Spleen (tissue), 11 donors: ENCODE data around the gene PDLIM5. TPM values are rescaled to one million over a fixed set of nuclear protein-coding genes. Genes with fewer than 3 reads are reported as not detected.

ENCODE experiments used
- DNase-seq: peaks from one replicate; pipeline ENCODE4 v3.0.0-alpha.2; 2020
- H3K27ac ChIP-seq, 8 donors: fragments of 200-600 bp; sonication (generic) in 7 of 8; 1 replicate in 4 of 8; 2 replicates in 4 of 8; pipeline versions ENCODE4 v1.5.0 to v1.8.0; 2016 to 2021; ENCODE audit warnings: inconsistent platforms in 4 of 8, mild to moderate bottlenecking in 4 of 8, moderate library complexity in 1 of 8
- H3K27me3 ChIP-seq, 7 donors: fragments of 200-600 bp; sonication (generic) in 6 of 7; replicated peaks in 1 of 7; 1 replicate in 4 of 7; 2 replicates in 3 of 7; pipeline versions ENCODE4 v1.5.0 to v1.8.0; 2016 to 2021; ENCODE audit warnings: inconsistent platforms in 3 of 7, mild to moderate bottlenecking in 1 of 7
- H3K36me3 ChIP-seq, 6 donors: fragments of 200-600 bp; sonication (generic) in 5 of 6; 1 replicate in 4 of 6; 2 replicates in 2 of 6; pipeline versions ENCODE4 v1.5.0 to v1.8.0; 2016 to 2021; ENCODE audit warnings: inconsistent platforms in 2 of 6
- H3K4me1 ChIP-seq, 6 donors: fragments of 200-600 bp; sonication (generic) in 5 of 6; 1 replicate in 3 of 6; 2 replicates in 3 of 6; pipeline versions ENCODE4 v1.5.0 to v1.8.0; 2016 to 2021; ENCODE audit warnings: inconsistent platforms in 3 of 6
- H3K4me3 ChIP-seq, 8 donors: fragments of 200-600 bp; sonication (generic) in 7 of 8; 1 replicate in 4 of 8; 2 replicates in 4 of 8; pipeline versions ENCODE4 v1.5.0 to v1.8.0; 2016 to 2021; ENCODE audit warnings: inconsistent platforms in 4 of 8, mild to moderate bottlenecking in 4 of 8, moderate library complexity in 2 of 8
- H3K9me3 ChIP-seq, 8 donors: fragments of 200-600 bp; sonication (generic) in 7 of 8; 1 replicate in 4 of 8; 2 replicates in 4 of 8; pipeline versions ENCODE4 v1.5.0 to v1.8.0; 2016 to 2021; ENCODE audit warnings: inconsistent platforms in 4 of 8
- POLR2A ChIP-seq, 3 donors: fragments of 450-650 bp; IDR thresholded peaks; one replicate each; pipeline ENCODE4 v1.5.1; 2017; ENCODE audit warnings: antibody characterized with exemption in 3 of 3, mild to moderate bottlenecking in 1 of 3
- POLR2AphosphoS5 ChIP-seq, 3 donors: sonication (generic); formaldehyde crosslinking; IDR thresholded peaks; one replicate each; pipeline ENCODE4 v1.5.1; 2017; ENCODE audit warnings: antibody characterized with exemption in 3 of 3
- WGBS, 5 donors: extraction: QIAGEN DNeasy Blood & Tissue Kit in 3 of 5; methylation state at CpG; one replicate each; pipeline versions ENCODE4 v1.1.5 to v1.1.7; 2013 to 2018; 5-methylcytosine and 5-hydroxymethylcytosine counted together
- intact Hi-C: fragments of 100-400 bp; cut with DNase I; formaldehyde crosslinking; loops from one replicate; pipeline ENCODE4 v1.15.0; 2023; ENCODE audit warnings: low total_unique reads
- polyA plus RNA-seq, 3 donors: library from polyadenylated mRNA; stranded (reverse); fragments of 200-250 nt; gene quantifications; one replicate each; pipeline ENCODE4 v1.2.1, GENCODE V29; 2013
- total RNA-seq, 7 donors: library from RNA; depleted of rRNA in 3 of 7; stranded (reverse); fragments of >200 nt in 3 of 7; fragmentation: NEBNext Ultra II Directional in 4 of 7; extraction: Animal tissue kit (Norgen Biotek cat#: 25700) in 4 of 7; gene quantifications; one replicate each; pipeline versions ENCODE4 v1.1.0 to v1.2.1, GENCODE V29; 2016 to 2021
- TF ChIP-seq, protein P1 (sequence below), 11 experiments: fragments of 200-600 bp in 7 of 11; fragments of 450-650 bp in 4 of 11; sonication (generic) in 4 of 11; IDR thresholded peaks in 8 of 11; conservative IDR thresholded peaks in 3 of 11; 1 replicate in 7 of 11; 2 replicates in 4 of 11; pipeline versions ENCODE4 v1.4.0 to v1.8.0; 2016 to 2021; ENCODE audit warnings: antibody characterized with exemption in 11 of 11, inconsistent platforms in 4 of 11, mild to moderate bottlenecking in 1 of 11
- donor health status: healthy with polysubstance abuse.
- donor health status: DM: no; HTN: no; CAD: no; lungs with moderate emphysema.
- donor health status: DM: no; HTN: no; CAD: no.
- donor health status: Bipolar disorder and iron deficiency.
- donor health status: healthy.
- donor health status: DM: no; HTN: no; CAD: no.
- donor health status: DM: yes; HTN: yes; CAD: no.

PDLIM5 gene
- total and polyA plus RNA-seq, 10 donors = 9.4 to 182 (median 74.9) TPM

DNA sequence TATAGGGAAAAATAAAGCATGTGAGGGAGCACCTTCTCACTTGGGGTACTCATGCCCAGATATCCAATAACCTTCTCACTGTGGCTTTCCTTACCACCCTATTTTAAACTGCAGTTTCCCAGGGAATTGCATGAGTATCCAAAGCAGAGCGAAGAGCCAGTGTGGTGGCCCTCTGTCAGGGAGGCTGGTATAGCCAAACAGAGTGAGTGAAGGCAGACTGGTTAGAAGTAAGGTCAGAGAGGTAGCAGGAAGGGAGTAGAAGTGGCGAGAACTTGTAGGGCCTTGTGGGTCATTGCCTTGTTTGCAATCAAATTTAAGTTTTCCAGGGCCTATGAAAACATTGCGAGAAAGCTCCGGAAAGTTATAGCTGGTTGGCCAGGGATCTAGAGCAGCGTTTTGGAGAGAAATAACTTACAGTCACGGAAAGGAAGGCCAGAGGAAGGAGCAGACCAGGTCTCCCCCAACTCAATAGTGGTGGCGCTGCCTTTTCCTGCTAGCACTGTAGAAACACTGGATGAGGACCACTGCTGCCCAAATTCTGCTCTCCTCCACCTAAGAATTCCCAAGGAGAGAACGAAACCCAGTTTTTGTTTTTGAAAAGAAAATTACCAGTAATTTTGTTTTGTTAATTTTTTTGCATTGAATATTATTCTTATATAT lies 77.2 kb downstream of the PDLIM5 start:
- DNase-seq = no peak
- H3K4me1 ChIP-seq = peaks cover 0 to 9% (median 4%) of the 10 kb centered on the region in 6 donors
- TF ChIP-seq, protein P1, sequence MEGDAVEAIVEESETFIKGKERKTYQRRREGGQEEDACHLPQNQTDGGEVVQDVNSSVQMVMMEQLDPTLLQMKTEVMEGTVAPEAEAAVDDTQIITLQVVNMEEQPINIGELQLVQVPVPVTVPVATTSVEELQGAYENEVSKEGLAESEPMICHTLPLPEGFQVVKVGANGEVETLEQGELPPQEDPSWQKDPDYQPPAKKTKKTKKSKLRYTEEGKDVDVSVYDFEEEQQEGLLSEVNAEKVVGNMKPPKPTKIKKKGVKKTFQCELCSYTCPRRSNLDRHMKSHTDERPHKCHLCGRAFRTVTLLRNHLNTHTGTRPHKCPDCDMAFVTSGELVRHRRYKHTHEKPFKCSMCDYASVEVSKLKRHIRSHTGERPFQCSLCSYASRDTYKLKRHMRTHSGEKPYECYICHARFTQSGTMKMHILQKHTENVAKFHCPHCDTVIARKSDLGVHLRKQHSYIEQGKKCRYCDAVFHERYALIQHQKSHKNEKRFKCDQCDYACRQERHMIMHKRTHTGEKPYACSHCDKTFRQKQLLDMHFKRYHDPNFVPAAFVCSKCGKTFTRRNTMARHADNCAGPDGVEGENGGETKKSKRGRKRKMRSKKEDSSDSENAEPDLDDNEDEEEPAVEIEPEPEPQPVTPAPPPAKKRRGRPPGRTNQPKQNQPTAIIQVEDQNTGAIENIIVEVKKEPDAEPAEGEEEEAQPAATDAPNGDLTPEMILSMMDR (IDR thresholded peaks at IDR 0.05 in 8 of 11, conservative IDR thresholded peaks at IDR 0.05 in 3 of 11) = no peak
- TF ChIP-seq POLR2AphosphoS5 (IDR thresholded peaks at IDR 0.05) (no peak), POLR2A (IDR thresholded peaks at IDR 0.05) (no peak)
- no peaks in the 10 kb centered on the region for H3K9me3 ChIP-seq
- intact Hi-C loops = no loop called here
- no peaks in the 10 kb centered on the region for H3K27me3 ChIP-seq
- H3K27ac ChIP-seq = peak overlapping the region in 1 of 8 donors; percentile 13
- no peak overlapping the region for H3K4me3 ChIP-seq
- WGBS, 5 donors = 87 to 96% (median 92%) methylated on average over 8 of the region's 8 CpGs
- peaks cover 0 to 22% (median 0%) of the 10 kb centered on the region in 6 donors for H3K36me3 ChIP-seq

DNA sequence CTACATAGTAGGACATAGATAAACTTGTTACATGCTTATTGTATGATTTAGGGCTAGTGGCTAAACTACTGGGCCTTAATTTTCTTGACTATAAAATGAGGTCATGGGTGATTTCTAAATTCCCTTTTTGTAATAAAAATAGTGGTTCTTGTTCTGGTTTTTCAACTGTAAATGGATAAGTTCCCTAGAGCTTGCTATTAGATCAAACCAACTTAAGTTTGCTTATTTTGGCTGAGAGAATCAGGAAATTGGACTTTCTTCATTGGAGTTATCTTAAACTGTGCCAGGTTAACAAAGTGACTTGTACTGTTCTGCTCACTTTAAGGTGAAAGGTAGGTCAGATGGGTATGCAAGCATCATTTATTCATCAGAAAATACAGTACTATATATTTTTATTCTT lies 78.3 kb downstream of the PDLIM5 start:
- Histone ChIP-seq H3K9me3 (no peaks in the 10 kb centered on the region), H3K4me1 (peaks cover 3 to 21% (median 15%) of the 10 kb centered on the region in 6 donors), H3K27me3 (no peaks in the 10 kb centered on the region), H3K4me3 (no peak overlapping the region), H3K36me3 (peaks cover 0 to 17% (median 0%) of the 10 kb centered on the region in 6 donors), H3K27ac (no peak overlapping the region)
- no peak for TF ChIP-seq POLR2AphosphoS5 (IDR thresholded peaks at IDR 0.05)
- TF ChIP-seq POLR2A (IDR thresholded peaks at IDR 0.05) = no peak
- TF ChIP-seq, protein P1 (IDR thresholded peaks at IDR 0.05 in 8 of 11, conservative IDR thresholded peaks at IDR 0.05 in 3 of 11) = no peak
- no peak for DNase-seq
- intact Hi-C loops = no loop called here

DNA sequence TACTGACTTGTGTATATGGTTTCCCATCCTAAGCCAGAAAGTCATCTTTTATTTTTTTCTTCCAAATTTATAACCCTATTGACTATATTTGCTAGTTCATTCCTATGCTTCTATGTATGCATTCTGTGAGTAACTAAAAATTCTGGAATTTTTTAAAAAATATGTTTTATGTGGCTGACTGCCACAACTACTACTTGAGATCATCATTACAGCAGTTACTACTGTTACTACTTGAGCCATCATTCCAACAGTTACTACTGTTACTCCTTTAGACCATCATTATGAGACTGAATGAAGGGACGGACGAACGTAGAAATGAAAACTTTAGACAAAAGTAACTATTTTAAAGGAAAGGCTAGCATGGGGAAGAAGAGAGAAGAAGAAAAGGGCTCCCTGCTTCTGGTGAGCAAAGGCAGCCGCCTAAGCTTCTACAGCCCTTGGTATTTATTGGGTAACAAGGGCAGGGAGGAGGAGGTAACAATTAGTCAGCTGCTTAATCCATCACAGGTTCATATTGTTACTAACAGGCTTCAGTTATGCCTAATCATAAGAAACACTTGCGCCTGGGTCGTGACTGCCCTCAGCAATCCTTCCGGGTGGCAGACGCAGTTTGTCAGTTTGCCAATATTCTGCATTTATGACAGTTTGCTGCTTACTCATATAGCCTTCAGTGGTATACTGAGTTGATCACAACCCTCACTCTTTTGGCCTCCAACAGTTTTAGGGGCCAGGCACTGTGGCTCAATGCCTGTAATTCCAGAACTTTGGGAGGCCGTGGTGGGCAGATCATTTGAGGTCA lies 80.4 kb downstream of the PDLIM5 start:
- H3K4me1 ChIP-seq = peaks cover 11 to 40% (median 30%) of the 10 kb centered on the region in 6 donors
- H3K27me3 ChIP-seq = no peaks in the 10 kb centered on the region
- no peak overlapping the region for H3K4me3 ChIP-seq
- DNase-seq = no peak
- 88 to 98% (median 90%) methylated on average over 9 of the region's 9 CpGs for WGBS, 5 donors
- intact Hi-C loops = no loop called here
- no peak overlapping the region for H3K27ac ChIP-seq
- TF ChIP-seq POLR2A (IDR thresholded peaks at IDR 0.05) (no peak), POLR2AphosphoS5 (IDR thresholded peaks at IDR 0.05) (no peak)
- TF ChIP-seq, protein P1 (IDR thresholded peaks at IDR 0.05 in 8 of 11, conservative IDR thresholded peaks at IDR 0.05 in 3 of 11) = no peak
- no peaks in the 10 kb centered on the region for H3K9me3 ChIP-seq
- H3K36me3 ChIP-seq = peaks cover 0 to 10% (median 0%) of the 10 kb centered on the region in 6 donors
